Neural cell (in vitro differentiated cells): ENCODE measurements around the gene LDB3. TPM values are rescaled to one million over a fixed set of nuclear protein-coding genes. Genes with fewer than 3 reads are reported as not detected.

Experiments
- H2AFZ ChIP-seq: fragments of 200-600, 300-800 bp; sonication (generic), shearing (Covaris generic); 2 replicates; pipeline ENCODE4 v1.6.0; 2014; ENCODE audit warnings: low read depth, mild to moderate bottlenecking, antibody characterized with exemption, low read length, moderate library complexity
- H3F3A ChIP-seq: fragments of 200-600 bp; shearing (Covaris generic); 2 replicates; pipeline ENCODE4 v1.6.1; 2016; ENCODE audit warnings: mild to moderate bottlenecking, moderate library complexity, mixed read lengths, antibody characterized with exemption, low read length; ENCODE audit not compliant: insufficient read depth, poor library complexity, severe bottlenecking
- H3K27ac ChIP-seq: fragments of 200-600, 300-800 bp; sonication (generic), shearing (Covaris generic); 2 replicates; pipeline ENCODE4 v1.5.1; 2014; ENCODE audit warnings: mild to moderate bottlenecking, low read length, moderate library complexity
- H3K27me3 ChIP-seq: fragments of 300-800, 200-600 bp; sonication (generic), shearing (Covaris generic); 2 replicates; pipeline ENCODE4 v1.6.0; 2014; ENCODE audit warnings: mild to moderate bottlenecking, low read depth, low read length, moderate library complexity; ENCODE audit not compliant: insufficient read depth
- H3K36me3 ChIP-seq: fragments of 300-800, 200-600 bp; sonication (generic), shearing (Covaris generic); 2 replicates; pipeline ENCODE4 v1.5.1; 2014; ENCODE audit warnings: mild to moderate bottlenecking, antibody characterized with exemption, low read length, moderate library complexity; ENCODE audit not compliant: insufficient read depth
- H3K4me2 ChIP-seq: fragments of 300-800, 200-600 bp; sonication (generic), shearing (Covaris generic); 2 replicates; pipeline ENCODE4 v1.6.0; 2014; ENCODE audit warnings: mild to moderate bottlenecking, low read length
- H3K4me3 ChIP-seq: fragments of 300-800, 200-600 bp; sonication (generic), shearing (Covaris generic); 2 replicates; pipeline ENCODE4 v1.5.1; 2014; ENCODE audit warnings: mild to moderate bottlenecking, low read length, moderate library complexity
- H3K79me2 ChIP-seq: fragments of 200-600 bp; shearing (Covaris generic); replicated peaks from 2 replicates; pipeline ENCODE4 v1.6.0; 2014; ENCODE audit warnings: mild to moderate bottlenecking, low read length, moderate library complexity; ENCODE audit not compliant: insufficient read depth
- H3K9ac ChIP-seq: fragments of 300-800, 200-600 bp; sonication (generic), shearing (Covaris generic); 2 replicates; pipeline ENCODE4 v1.6.1; 2016; ENCODE audit warnings: mild to moderate bottlenecking, low read length, mixed read lengths
- H3K9me2 ChIP-seq: fragments of 200-600 bp; shearing (Covaris generic); 2 replicates; pipeline ENCODE4 v1.6.1; 2016; ENCODE audit warnings: mild to moderate bottlenecking, low read length, mixed read lengths; ENCODE audit not compliant: insufficient read depth
- H3K9me3 ChIP-seq: fragments of 200-600, 300-800 bp; sonication (generic), shearing (Covaris generic); 2 replicates; pipeline ENCODE4 v1.6.1; 2016; ENCODE audit warnings: mild to moderate bottlenecking, mixed run types, low read length, moderate library complexity, mixed read lengths
- H4K20me1 ChIP-seq: fragments of 200-600 bp; shearing (Covaris generic); 2 replicates; pipeline ENCODE4 v1.6.1; 2016; ENCODE audit warnings: mild to moderate bottlenecking, mixed run types; ENCODE audit not compliant: insufficient read depth
- EP300 ChIP-seq: fragments of 450-650 bp; conservative IDR thresholded peaks from 2 replicates; pipeline ENCODE4 v1.6.1; 2014; ENCODE audit warnings: antibody characterized with exemption, mild to moderate bottlenecking, moderate library complexity; ENCODE audit not compliant: poor library complexity, severe bottlenecking
- EZH2 ChIP-seq: fragments of 200-600, 300-800 bp; shearing (Covaris generic), sonication (generic); IDR thresholded peaks from 2 replicates; pipeline ENCODE4 v1.6.1; 2014; ENCODE audit warnings: antibody characterized with exemption, low read length, borderline replicate concordance, mild to moderate bottlenecking; ENCODE audit not compliant: insufficient read depth, poor library complexity, severe bottlenecking
- MXI1 ChIP-seq: fragments of 450-650 bp; conservative IDR thresholded peaks from 2 replicates; pipeline ENCODE4 v1.6.1; 2014; ENCODE audit warnings: antibody characterized with exemption, mild to moderate bottlenecking; ENCODE audit not compliant: poor library complexity, severe bottlenecking
- POLR2AphosphoS5 ChIP-seq: IDR thresholded peaks from 2 replicates; pipeline ENCODE4 v1.6.1; 2012
- RAD21 ChIP-seq: fragments of 450-650 bp; conservative IDR thresholded peaks from 2 replicates; pipeline ENCODE4 v1.6.1; 2014; ENCODE audit warnings: antibody characterized with exemption, mild to moderate bottlenecking, moderate library complexity
- SMC3 ChIP-seq: fragments of 450-650 bp; conservative IDR thresholded peaks from 2 replicates; pipeline ENCODE4 v1.6.1; 2014; ENCODE audit warnings: antibody characterized with exemption, mild to moderate bottlenecking, moderate library complexity; ENCODE audit not compliant: poor library complexity
- TAF1 ChIP-seq: IDR thresholded peaks from 2 replicates; pipeline ENCODE4 v1.6.1; 2012; ENCODE audit warnings: low read depth
- polyA plus RNA-seq: library from polyadenylated mRNA; depleted of rRNA; stranded (reverse); fragments of >200 nt; gene quantifications from 2 replicates; pipeline ENCODE4 v1.2.3, GENCODE V29; 2014
- TF ChIP-seq, protein P1 (sequence below): IDR thresholded peaks from 2 replicates; pipeline ENCODE4 v1.6.1; 2012; ENCODE audit warnings: borderline replicate concordance
- TF ChIP-seq, protein P2 (sequence below): fragments of 450-650 bp; IDR thresholded peaks from 2 replicates; pipeline ENCODE4 v1.5.1; 2014; ENCODE audit warnings: antibody characterized with exemption, mild to moderate bottlenecking, moderate library complexity; ENCODE audit not compliant: poor library complexity, severe bottlenecking

Gene LDB3
- polyA plus RNA-seq, 1 donor from 2014 or later, result 0.12 TPM

DNA sequence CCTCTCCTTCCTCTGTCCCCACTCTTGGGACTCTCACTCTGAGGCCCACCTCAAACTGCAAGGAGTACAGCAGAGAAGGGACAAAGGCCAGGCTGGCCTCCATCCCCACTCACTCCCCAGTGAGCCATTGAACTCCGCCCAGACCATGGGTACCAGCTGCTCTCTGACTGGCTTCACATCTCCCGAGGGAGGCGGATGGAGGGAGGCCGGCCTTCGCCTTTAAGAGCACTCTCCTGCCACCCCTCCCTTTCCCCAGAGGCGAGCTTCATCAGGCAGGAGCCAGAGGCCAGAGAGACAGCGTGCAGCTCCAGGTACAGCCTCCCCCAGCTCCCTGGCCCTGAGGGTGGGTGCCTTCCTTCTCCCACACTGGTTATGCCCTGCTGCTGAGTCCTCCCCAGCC is 1.8 kb upstream of the LDB3 start:
- Histone ChIP-seq H3K9me2 (no peaks in the 10 kb centered on the region), H3K36me3 (no peaks in the 10 kb centered on the region), H3K9me3 (no peaks in the 10 kb centered on the region), H3K27ac (no peak overlapping the region), H3K79me2 (no peaks in the 10 kb centered on the region), H3K4me2 (no peak overlapping the region), H3F3A (no peaks in the 10 kb centered on the region), H3K4me3 (no peak overlapping the region), H4K20me1 (no peaks in the 10 kb centered on the region), H3K27me3 (no peaks in the 10 kb centered on the region), H3K9ac (no peak overlapping the region), H2AFZ (no peak overlapping the region)
- no peak for TF ChIP-seq RAD21
- TF ChIP-seq SMC3, result no peak
- TF ChIP-seq, protein P1, sequence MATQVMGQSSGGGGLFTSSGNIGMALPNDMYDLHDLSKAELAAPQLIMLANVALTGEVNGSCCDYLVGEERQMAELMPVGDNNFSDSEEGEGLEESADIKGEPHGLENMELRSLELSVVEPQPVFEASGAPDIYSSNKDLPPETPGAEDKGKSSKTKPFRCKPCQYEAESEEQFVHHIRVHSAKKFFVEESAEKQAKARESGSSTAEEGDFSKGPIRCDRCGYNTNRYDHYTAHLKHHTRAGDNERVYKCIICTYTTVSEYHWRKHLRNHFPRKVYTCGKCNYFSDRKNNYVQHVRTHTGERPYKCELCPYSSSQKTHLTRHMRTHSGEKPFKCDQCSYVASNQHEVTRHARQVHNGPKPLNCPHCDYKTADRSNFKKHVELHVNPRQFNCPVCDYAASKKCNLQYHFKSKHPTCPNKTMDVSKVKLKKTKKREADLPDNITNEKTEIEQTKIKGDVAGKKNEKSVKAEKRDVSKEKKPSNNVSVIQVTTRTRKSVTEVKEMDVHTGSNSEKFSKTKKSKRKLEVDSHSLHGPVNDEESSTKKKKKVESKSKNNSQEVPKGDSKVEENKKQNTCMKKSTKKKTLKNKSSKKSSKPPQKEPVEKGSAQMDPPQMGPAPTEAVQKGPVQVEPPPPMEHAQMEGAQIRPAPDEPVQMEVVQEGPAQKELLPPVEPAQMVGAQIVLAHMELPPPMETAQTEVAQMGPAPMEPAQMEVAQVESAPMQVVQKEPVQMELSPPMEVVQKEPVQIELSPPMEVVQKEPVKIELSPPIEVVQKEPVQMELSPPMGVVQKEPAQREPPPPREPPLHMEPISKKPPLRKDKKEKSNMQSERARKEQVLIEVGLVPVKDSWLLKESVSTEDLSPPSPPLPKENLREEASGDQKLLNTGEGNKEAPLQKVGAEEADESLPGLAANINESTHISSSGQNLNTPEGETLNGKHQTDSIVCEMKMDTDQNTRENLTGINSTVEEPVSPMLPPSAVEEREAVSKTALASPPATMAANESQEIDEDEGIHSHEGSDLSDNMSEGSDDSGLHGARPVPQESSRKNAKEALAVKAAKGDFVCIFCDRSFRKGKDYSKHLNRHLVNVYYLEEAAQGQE, result no peak
- TF ChIP-seq TAF1, result no peak
- TF ChIP-seq MXI1, result no peak
- TF ChIP-seq EP300, result no peak
- TF ChIP-seq EZH2, result no peak
- TF ChIP-seq, protein P2, sequence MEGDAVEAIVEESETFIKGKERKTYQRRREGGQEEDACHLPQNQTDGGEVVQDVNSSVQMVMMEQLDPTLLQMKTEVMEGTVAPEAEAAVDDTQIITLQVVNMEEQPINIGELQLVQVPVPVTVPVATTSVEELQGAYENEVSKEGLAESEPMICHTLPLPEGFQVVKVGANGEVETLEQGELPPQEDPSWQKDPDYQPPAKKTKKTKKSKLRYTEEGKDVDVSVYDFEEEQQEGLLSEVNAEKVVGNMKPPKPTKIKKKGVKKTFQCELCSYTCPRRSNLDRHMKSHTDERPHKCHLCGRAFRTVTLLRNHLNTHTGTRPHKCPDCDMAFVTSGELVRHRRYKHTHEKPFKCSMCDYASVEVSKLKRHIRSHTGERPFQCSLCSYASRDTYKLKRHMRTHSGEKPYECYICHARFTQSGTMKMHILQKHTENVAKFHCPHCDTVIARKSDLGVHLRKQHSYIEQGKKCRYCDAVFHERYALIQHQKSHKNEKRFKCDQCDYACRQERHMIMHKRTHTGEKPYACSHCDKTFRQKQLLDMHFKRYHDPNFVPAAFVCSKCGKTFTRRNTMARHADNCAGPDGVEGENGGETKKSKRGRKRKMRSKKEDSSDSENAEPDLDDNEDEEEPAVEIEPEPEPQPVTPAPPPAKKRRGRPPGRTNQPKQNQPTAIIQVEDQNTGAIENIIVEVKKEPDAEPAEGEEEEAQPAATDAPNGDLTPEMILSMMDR, result no peak
- TF ChIP-seq POLR2AphosphoS5, result no peak

DNA sequence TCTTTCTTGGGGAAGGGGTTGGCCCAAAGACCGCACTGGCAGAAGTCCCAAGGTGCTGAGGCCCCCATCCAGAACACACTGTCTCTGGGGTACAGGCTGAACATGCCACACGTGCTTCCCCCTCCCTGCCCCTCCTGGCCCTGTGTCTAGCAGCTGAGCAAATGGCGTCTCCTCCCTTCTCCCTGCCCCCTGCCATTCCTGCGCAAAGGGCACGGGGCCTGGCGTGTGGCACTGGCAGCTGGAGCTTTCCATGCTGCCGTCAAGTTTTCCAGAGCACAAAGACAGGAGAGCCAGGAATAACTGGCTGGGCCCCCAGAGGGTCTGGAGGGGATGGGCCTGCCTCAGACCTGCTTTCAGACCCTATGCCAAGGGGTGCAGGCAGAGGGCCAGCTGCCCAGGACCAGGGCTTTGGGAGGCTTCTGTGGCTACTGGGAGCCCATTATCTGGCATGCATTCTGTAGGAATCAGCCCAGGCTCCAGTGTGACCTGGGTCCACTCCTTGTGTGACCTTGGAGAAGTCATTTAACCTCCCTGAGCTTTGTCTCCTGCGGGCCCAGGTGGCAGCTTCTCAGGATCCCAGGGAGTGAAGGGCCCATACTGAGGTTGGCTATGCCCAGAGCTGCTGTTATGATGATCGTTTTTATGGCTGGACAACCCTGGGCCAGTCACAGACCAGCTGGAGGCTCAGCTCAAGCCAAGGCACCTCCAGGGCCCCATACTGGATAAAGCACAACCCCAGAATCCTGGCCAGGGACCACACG is 710 bp upstream of the LDB3 start:
- Histone ChIP-seq H3K9me2 (no peaks in the 10 kb centered on the region), H3K79me2 (no peaks in the 10 kb centered on the region), H3K27me3 (no peaks in the 10 kb centered on the region), H3K36me3 (no peaks in the 10 kb centered on the region), H3K27ac (no peak overlapping the region), H3K9me3 (no peaks in the 10 kb centered on the region), H3K4me2 (no peak overlapping the region), H2AFZ (no peak overlapping the region), H3K9ac (no peak overlapping the region), H4K20me1 (no peaks in the 10 kb centered on the region), H3K4me3 (no peak overlapping the region), H3F3A (no peaks in the 10 kb centered on the region)
- no peak for TF ChIP-seq EP300
- TF ChIP-seq, protein P2, result no peak
- TF ChIP-seq SMC3, result no peak
- no peak for TF ChIP-seq TAF1
